ENCODE measurements around the gene HSPB8. TPM values are rescaled to one million over a fixed set of nuclear protein-coding genes. Genes with fewer than 3 reads are reported as not detected.

The HSPB8 gene
- total RNA-seq, 2 experiments from 2014 or later: not detected

DNA sequence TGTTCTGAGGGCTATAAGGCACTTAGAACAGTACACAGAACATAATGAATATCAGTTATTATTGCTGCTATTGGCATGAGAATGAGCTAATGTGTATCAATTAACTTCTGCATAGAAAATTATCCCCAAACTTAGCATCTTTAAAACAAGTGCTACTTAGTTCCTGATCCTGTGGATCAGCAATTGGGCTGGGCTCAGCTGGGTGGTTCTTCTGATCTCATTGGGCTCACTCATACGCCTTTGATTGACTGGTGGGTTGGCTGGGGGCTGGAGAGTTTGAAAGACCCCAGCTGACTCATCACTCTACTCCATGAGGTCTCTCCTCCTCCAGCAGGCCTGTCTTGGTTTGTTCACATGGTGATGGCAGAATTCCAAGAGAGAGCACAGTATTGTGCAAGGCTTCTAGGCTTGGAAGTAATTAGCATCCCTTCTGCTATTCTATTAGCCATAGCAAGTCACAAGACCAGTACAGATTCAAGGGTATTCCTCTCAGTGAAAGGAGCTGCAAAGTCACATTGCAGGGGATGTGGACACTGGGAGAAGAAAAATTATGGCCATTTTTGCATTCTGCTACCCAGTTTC, 27.2 kb upstream of the HSPB8 start:
- Mint-ChIP-seq H3K9me3 (peaks cover 5% of the 10 kb centered on the region), H3K27me3 (peaks cover 11% of the 10 kb centered on the region), H3K36me3 (ENCODE audit: low read depth) (no peaks in the 10 kb centered on the region), H3K27ac (no peak overlapping the region), H3K4me3 (no peak overlapping the region), H3K4me1 (ENCODE audit: low read depth) (peaks cover 4% of the 10 kb centered on the region)
- DNase-seq: no peak
- POLR2A ChIA-PET: no interaction called here
- CTCF ChIA-PET: interaction anchor here (1.3 kb wide), 1 partner anchor 395 kb away, joined by 3 read pairs; no protein-coding TSS in a partner anchor
- no peak for ATAC-seq
- intact Hi-C loops (cut with micrococcal nuclease): no loop called here
- TF ChIP-seq, protein P1, sequence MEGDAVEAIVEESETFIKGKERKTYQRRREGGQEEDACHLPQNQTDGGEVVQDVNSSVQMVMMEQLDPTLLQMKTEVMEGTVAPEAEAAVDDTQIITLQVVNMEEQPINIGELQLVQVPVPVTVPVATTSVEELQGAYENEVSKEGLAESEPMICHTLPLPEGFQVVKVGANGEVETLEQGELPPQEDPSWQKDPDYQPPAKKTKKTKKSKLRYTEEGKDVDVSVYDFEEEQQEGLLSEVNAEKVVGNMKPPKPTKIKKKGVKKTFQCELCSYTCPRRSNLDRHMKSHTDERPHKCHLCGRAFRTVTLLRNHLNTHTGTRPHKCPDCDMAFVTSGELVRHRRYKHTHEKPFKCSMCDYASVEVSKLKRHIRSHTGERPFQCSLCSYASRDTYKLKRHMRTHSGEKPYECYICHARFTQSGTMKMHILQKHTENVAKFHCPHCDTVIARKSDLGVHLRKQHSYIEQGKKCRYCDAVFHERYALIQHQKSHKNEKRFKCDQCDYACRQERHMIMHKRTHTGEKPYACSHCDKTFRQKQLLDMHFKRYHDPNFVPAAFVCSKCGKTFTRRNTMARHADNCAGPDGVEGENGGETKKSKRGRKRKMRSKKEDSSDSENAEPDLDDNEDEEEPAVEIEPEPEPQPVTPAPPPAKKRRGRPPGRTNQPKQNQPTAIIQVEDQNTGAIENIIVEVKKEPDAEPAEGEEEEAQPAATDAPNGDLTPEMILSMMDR (IDR thresholded peaks at IDR 0.05): no peak

DNA sequence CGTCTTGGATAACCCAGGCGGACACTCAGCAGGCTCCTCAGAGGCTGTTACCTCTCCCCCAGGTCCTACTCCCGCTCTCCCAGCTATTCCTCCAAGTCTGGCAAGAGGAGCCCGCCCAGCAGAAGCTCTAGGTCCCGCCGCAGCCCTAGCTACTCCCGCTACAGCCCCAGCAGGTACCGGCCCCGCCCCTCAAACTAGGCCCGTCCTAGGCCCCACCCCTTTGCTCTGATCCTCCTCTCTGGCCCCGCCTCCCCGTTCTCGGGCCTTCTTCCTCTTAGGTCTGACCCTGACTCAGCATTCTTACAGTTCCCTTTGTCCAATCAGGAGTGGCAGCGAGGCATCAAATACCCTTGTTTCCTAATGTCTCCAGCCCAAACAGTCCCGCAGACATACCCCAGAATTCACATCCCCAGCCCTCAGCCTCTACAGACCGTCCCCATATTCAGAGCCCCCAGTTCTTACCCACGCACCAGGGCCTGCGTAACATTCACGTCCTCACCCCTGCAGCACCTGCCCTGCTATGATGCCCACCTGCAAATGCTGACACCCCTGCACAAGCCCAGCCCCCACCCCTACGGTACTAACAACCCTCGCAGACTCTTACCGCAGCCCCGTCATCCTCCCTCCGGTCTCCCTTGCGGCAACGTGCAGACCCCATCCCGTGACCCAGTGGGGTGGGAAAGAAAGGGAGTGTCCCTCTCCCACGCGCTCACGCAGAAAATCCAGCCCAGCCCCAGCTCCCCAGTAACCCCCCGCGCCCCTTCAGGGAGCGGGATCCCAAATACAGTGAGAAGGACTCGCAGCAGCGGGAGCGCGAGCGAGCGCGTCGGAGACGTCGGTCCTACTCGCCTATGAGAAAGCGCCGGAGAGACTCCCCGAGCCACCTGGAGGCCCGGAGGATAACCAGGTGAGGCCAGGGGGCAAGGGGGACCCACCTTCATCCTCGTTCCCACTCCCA, 25.0 kb upstream of the HSPB8 start:
- Mint-ChIP-seq H3K27ac (no peak overlapping the region), H3K4me3 (no peak overlapping the region), H3K36me3 (ENCODE audit: low read depth) (no peaks in the 10 kb centered on the region), H3K27me3 (peaks cover 11% of the 10 kb centered on the region), H3K4me1 (ENCODE audit: low read depth) (peaks cover 4% of the 10 kb centered on the region), H3K9me3 (peaks cover 5% of the 10 kb centered on the region)
- peak; percentile 30 for DNase-seq
- POLR2A ChIA-PET: no interaction called here
- CTCF ChIA-PET: no interaction called here
- TF ChIP-seq, protein P1 (IDR thresholded peaks at IDR 0.05): no peak
- ATAC-seq: peak; percentile 55
- intact Hi-C loops (cut with micrococcal nuclease): no loop called here

DNA sequence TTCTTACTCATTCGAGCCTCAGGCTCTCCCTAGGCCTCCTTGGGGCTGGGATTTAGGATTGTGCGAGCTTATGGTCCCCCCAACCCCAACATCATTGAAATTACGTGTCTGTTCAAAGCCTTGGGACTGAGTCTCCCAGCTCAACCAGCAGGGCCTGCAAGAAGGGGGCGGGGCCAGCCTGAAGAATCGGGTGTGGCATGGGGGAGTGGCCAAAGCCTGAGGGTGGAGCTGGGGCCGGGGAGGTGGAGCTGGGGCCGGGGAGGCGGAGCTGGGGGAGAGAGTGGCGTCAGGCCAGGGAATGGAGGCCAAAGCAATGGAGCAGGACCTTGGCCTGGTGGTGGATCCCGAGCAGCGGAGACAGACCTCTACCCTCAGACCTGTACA, 24.3 kb upstream of the HSPB8 start:
- H3K4me1 Mint-ChIP-seq (ENCODE audit: low read depth): peaks cover 4% of the 10 kb centered on the region
- intact Hi-C loops (cut with micrococcal nuclease): no loop called here
- TF ChIP-seq, protein P1 (IDR thresholded peaks at IDR 0.05): no peak
- H3K27ac Mint-ChIP-seq: no peak overlapping the region
- CTCF ChIA-PET: no interaction called here
- no peaks in the 10 kb centered on the region for H3K36me3 Mint-ChIP-seq (ENCODE audit: low read depth)
- H3K27me3 Mint-ChIP-seq: peaks cover 11% of the 10 kb centered on the region
- peak; percentile 5 for DNase-seq
- POLR2A ChIA-PET: no interaction called here
- peaks cover 5% of the 10 kb centered on the region for H3K9me3 Mint-ChIP-seq
- no peak overlapping the region for H3K4me3 Mint-ChIP-seq
- no peak for ATAC-seq

DNA sequence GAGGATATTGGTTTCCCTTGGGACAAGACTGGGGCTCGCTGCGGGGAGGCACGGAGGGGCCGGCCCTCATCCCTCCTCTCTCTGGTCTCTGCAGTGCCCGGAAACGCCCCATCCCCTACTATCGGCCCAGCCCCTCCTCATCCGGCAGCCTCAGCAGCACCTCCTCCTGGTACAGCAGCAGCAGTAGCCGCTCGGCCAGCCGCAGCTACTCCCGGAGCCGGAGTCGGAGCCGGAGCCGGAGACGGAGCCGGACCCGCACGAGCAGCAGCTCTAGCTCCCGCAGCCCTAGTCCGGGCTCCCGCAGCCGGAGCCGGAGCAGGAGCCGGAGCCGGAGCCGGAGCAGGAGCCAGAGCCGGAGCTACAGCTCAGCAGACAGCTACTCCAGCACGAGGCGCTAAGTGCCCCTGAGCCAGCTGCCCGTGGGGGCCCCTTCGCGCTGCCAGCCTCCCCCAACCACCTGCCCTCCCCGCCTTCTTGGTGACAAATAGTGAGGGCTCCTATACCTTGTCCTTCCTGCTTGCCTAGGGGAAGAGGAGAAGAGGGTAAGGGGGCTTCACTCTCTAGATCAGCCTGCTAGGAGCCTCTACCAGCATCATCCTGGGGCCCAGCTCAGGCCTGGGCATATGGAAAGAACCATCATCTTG, 22.2 kb upstream of the HSPB8 start:
- ChIA-PET POLR2A (no interaction called here), CTCF (no interaction called here)
- Mint-ChIP-seq H3K27me3 (peaks cover 11% of the 10 kb centered on the region), H3K27ac (no peak overlapping the region), H3K4me1 (ENCODE audit: low read depth) (peaks cover 4% of the 10 kb centered on the region), H3K4me3 (no peak overlapping the region), H3K36me3 (ENCODE audit: low read depth) (no peaks in the 10 kb centered on the region), H3K9me3 (peaks cover 4% of the 10 kb centered on the region)
- DNase-seq (no peak), ATAC-seq (no peak)
- intact Hi-C loops (cut with micrococcal nuclease): no loop called here
- TF ChIP-seq, protein P1 (IDR thresholded peaks at IDR 0.05): no peak

DNA sequence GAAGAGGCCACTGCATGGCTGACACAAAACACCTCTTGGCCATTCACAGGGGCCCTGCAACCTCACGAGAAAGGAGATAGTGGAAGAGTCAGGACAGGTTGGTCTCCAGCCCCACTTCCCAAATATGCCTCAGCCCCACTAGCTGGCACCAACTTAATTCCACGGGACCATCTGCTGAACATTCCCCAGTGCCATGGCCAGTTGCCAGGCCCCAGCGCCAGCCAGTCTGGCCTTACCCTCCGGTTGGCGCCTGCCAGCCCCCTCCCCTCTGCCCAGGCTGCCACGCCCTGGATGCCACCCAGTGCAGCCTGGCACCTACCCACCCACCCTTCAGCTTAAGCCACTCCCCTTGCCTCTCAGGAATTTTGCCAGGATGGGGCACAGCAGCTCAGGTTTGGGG, 21.2 kb upstream of the HSPB8 start:
- Mint-ChIP-seq H3K9me3 (peaks cover 2% of the 10 kb centered on the region), H3K4me3 (no peak overlapping the region), H3K27ac (no peak overlapping the region), H3K27me3 (peaks cover 11% of the 10 kb centered on the region), H3K4me1 (ENCODE audit: low read depth) (peaks cover 3% of the 10 kb centered on the region), H3K36me3 (ENCODE audit: low read depth) (no peaks in the 10 kb centered on the region)
- ATAC-seq (no peak), DNase-seq (no peak)
- CTCF ChIA-PET: no interaction called here
- POLR2A ChIA-PET: no interaction called here
- intact Hi-C loops (cut with micrococcal nuclease): no loop called here
- TF ChIP-seq, protein P1 (IDR thresholded peaks at IDR 0.05): no peak
